HG03460 (cell line): ENCODE results near the gene TCP11.

ENCODE experiments used
- ATAC-seq: cut with Tn5 transposase; IDR thresholded peaks from one replicate; pipeline ENCODE4 v1.9.1; 2021; ENCODE audit not compliant: unreplicated experiment

TCP11 gene

GRCh38 chr6:35096129-35096862, 44.8 kb downstream of the TCP11 start:
- ATAC-seq = no peak

DNA sequence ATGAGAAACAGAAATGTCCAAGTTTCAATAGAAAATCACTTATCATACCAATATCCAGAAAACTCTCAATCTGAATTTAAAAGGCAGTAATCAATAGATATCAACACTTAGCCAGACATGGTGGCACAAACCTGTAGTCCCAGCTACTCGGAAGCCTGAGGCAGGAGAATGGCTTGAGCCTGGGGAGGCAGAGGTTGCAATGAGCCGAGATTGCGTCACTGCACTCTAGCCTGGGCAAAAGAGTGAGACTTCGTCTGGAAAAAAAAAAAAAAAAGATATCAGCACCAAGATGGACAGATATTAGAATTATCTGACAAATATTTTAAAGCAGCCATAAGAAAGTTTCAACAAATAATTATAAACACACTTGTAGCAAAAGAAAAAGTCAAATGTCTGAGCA, 47.0 kb downstream of the TCP11 start:
- no peak for ATAC-seq

DNA sequence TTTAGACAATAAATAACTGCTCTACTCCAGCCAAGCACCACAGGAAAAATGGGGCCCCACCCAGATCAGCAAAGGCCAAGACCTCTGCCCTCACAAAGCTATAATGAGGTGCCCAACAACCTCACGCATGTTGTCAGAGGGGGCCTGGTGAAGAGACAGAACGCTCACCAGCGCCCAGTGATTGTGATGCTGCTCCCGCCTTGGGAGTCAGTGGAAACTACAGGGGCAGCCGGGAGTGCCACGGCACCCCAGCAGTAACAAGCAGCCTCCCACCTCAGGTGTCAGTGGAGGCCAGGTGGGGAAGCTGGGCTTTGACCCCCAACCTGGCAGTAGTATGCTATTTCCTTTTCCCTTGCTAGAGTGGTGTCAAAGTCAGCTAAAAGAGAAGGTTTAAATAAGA, 47.4 kb downstream of the TCP11 start:
- no peak for ATAC-seq

- ATAC-seq = no peak
Measured at GRCh38 chr6:35093118-35093445, 48.1 kb downstream of the TCP11 start.

DNA sequence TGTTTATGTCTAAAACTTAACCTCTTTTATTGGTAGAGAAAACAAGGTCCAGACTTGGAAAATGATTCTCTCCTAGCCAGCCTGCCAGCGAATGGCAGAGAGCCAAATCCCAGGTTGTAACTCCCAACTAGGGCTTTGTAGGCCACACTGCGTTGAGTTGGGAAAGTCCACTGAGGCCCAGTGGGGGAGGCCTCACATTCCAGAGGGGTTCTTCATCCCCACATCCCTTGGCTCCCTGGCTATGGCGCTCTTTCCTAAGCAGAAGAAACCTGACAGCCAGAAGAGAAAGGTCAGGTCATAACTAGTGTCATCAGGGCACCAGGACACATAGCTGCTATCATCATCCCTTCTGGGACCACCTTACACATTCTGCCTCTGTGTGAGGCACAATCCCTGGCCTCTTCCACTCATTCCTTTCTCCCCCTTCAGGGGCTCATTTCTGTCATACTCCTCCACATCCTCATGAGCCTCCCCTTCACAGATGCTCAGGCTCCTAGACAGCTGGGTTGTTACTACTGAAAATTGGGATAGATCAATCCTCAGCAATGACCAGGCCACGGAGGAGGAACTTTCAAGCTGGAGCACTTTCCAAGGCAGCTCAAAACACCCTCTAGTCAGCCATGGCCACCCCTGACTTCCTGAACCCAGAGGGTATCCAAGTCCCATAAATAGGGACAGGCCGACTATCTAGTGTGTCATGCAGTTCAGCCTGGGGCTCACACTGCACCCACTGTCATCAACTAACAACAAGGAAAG, 48.6 kb downstream of the TCP11 start:
- ATAC-seq = no peak

DNA sequence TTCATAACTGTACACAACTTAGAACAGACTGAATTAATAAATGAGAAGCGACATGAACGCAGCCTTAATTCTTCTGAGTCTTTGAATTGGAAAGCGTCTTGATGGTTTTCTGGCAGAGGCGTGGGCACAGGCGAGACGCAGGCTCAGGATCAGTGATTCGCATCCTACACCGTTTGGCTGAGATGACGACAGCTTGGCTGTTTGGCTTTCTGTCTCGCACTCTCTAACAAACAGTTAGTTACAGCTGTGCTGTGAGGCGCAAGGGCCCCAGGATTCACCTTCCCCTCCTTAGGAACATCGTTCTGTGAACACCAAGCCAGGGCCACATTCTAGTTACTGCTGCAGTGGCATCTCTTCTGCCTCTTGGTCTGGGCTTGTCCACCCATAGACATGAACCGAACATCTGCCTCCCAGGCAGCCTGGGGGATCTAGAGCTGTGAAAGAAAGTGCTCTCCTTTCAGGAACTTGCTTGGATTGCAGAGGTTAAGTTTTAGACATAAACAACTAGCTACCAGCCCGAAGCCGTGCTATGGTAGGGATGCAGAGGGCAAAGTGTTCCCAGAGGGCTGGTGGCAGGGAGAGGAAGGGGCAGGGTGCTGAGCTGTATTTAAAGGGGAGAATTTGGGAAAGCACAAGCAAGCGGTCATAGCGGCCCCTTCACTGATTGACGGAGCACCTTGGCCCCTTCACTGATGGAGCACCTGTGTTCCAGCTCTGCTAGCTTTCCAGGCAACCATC, 49.6 kb downstream of the TCP11 start:
- ATAC-seq = no peak

DNA sequence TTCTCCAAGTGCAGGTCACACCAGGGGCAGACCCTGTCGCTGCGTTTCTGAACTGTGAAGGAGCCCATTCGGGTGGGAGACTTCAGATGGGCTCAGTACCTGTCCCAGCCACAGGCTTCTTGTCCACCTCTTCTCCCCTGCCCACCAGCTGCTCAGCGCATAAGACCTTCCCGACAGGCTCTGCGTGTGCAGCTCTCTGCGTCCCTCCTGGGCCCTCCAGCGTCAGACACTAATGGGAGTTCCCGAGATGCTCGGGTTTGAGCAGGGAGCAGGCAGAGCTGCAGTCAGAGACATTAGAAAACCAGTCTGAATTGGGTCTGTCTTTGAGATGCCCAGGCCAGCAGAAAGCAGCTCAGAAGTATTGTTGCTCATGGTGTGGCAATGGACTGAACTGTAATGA, 50.4 kb downstream of the TCP11 start:
- no peak for ATAC-seq

DNA sequence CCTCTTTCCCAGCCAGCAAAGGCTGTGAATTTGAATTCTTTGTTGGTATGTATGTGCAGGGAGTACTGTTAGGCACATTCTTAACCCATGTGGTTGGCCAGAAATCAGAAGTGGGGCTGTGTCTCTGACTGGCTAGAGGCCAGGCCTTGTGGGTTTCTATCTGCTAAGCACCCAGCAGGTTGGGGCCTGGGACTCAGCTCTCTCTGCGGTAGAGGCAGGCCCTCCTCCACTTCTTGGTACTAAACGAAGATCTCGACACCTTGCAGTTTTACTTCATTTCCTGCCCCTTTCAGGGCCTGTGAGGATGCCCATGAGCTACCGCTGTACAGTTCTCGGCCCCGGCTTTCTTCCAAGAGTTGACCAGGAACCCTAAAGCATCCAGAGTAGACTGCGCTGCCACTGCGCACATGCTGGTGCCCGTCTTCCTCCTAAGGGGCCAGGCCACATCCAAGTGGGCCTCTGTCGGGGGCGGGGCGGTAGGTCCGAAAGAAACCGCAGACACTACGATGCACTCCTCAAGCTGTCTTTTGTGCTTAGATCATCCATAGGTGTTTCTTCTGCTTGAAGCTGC, 51.1 kb downstream of the TCP11 start:
- no peak for ATAC-seq

- no peak for ATAC-seq
Measured at GRCh38 chr6:35089216-35089934, 51.8 kb downstream of the TCP11 start.

DNA sequence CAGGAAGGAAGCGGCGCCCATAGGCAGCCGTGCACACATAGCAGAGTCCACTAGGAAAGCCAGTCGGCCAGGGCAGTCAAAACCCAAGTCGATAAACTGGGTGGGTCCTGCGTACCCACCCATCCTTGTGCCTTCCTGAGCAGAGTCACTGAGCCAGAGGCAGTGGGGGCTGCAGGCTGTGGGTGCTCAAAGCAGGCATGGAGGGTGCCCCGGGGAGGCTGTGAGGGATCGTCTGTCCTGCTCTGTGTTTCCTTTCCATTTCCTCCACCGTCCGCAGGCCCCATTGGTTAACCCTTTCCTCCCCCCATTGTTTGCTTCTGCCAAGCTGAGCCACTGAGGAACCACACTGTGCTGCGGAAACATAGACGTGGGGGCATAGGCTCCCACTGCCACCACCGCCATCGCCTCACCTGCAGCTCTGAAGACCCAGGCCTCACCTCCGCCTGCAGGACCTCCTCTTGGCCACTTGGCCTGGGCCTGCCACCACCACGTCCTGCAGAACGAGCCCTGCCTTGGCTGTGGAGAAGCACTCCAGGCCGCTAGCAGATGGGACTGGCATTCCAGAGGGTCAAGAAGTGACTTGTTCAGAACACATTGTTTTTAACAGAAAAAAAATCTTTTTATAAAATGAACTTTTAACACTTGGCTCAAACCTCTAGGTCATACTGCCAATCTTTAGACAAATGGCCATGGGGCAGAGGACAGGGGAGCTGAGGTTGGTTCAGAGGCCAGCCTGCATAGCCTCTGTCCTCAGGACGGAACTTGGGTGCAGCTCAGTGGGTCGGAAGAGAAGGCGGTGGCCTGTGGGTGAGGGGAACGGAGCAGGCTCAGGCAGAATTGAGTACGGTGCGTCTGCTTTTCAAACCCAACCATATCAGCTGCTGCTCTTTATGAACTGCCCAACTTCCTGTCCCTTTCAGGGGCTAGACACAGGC, 52.6 kb downstream of the TCP11 start:
- no peak for ATAC-seq

DNA sequence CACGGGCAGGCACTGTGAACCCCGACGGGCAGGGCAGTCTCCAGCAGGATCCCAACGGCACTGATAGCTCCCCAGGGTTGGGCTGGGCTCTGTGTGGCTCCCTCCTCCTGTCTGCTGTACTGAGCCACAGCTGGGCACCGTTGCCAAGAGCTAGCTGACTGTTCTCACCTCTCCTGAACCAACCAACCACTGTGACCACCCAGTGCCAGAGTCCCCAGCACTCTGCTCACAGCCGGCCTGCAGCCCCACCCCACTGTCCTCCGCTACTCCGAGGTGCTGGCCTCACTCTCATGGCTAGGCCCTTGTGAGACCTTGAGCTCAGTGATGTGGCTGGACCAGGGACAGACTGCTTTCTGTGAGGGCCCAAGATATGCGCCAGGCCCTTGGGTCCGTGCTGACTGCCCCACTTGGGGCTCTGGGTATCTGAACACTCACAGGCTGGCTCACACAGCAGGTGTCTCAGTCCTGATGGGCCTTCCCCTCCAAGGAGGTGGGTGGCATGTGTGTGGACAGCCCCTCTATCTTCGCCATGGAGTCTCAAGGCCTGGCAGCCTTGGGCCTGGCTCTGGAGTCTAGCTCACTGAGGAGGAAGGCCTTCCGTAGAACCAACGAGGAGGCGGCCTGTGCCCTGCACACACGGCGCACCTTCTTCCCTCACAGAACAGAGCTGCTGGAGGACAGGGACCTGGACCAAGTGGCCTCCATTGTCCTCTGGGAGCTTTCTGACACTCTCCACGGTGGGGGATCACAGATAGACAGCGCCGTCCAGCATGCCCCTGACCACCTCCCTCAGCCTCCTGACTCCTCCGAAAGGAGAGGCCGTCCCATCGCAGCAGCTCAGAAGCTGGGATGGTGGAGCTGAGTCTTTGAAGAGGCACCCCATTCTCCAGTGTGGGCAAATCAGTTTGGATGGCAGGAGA, 53.5 kb downstream of the TCP11 start:
- no peak for ATAC-seq

DNA sequence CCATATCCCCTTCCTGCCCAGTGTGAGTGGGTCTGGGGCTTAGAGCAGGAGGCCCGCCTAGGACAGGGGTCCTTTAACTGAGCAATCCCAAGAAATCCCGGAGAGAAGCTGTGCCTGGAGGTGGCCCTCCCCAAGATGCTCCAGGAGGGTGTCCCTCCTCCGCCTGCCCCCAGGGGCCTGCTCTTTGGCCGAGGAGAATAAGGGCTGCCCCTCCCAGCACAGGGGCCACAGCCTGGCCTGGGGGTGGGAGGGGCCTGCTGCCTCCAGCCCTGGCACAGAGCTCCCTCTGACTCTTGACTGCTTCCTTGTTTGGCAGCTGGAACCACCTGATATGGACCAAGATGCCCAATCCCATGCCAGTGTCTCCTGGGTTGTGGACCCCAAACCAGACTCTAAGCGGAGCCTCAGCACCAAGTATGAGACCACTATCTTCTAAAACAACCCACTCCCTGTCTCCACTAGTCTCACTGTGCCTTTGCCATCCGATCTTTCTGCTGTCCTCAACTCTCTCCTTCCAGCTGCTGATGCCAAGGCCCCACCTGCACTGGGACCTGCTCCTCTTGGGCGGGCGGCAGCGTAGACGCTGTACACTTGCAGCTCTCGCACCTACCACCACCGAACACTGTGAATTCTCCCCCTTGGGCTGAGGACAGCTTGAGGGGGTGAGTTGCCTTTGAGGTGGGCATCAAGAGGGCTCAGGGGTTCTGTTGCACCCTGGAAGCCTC, 54.3 kb downstream of the TCP11 start:
- no peak for ATAC-seq

- no peak for ATAC-seq
Measured at GRCh38 chr6:35086282-35086632, 54.9 kb downstream of the TCP11 start.

DNA sequence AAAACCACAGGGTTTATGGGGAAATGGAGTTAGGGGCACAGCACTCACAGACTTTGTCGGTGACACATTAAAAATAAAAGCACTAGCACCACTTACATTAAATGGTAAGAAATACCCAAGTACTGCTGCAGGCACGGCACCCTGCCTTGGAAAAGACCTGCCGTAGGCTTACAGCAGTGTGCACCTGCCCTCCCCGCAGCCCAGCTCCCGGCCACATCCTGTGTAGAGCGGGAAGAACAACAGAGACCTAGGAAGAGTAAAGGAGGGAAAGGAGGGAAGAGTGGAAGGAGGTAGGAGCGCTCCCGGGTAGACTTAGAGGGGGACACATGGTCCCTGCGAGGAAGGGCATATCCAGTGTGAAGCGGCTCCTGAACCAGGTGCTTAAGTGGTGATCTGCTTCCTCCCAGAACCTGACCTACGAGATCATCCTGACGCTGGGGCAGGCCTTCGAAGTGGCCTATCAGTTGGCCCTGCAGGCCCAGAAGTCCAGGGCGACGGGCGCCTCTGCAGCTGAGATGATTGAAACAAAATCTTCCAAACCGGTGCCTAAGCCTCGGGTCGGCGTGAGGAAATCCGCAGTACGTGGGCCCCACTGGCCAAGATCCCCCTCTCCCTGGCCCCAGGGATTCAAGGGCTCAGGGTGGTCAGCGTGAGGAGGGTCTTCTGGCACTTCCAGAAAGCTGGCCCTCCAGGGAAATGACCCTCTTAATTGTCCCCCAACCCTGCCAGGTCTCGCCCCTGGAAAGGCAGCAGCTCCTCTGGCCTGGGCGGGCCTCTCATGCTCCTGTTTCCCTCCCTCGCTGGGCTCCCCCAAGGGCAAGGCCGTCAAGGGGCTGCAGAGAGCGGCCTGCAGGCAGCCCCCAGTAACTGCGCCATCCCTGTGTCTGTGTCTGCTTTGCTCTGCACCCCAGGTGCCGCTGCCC, 55.5 kb downstream of the TCP11 start:
- ATAC-seq = no peak

DNA sequence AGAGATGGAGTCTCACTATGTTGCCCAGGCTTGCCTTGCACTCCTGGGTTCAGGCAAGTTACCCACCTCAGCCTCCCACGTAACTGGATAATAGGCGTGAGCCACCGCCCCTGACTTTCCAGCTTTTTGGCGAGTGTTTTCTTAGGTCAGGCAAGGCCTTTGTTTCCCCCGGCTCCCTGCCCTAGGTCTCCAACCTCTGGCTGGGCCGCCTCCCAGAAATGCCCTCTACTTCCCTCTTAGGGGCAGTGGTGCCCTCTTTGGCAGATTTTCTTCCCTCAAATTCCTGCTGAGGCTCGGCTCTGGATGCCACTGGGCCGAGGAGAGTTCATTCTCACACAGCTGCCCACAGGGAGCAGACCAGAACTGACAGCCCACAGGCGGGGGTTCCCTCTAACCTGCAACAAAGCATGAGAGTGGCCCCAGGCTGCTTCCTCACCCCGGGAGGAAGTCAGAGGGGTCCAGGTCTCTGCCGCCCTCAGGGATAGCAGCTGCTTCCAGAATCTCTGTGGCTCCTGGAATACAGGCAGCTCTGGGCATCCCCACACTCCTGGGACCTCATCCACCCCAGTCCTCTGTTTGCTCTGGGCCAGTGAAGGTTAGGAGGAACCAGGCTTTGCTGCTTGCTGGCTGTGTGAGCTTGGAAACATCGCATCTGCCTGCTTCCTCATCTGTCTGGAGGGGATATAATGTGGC, 56.5 kb downstream of the TCP11 start:
- ATAC-seq = no peak

- no peak for ATAC-seq
Measured at GRCh38 chr6:35084041-35084491, 57.1 kb downstream of the TCP11 start.

DNA sequence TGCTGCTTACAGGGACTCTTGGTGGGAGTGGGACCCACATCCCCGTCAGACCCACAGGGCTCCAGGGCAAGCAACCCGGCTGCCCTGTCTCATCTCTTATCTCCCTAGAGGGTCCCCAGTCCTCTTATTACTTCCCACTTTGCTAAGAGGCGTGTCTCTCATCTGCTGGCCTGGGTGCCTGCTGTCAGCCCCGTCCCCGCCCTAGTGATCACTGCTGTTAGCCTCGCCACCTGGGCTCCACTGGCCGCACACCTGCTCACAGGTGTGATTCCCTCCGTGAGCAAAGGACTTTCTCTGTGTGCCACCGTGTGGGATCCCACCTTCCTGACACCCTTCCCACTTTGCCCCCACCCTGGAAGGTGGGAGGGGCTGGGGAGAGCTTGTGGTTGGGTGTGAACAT, 57.6 kb downstream of the TCP11 start:
- ATAC-seq = no peak
